ENCODE results near the gene PRDM12.

Gene PRDM12

DNA sequence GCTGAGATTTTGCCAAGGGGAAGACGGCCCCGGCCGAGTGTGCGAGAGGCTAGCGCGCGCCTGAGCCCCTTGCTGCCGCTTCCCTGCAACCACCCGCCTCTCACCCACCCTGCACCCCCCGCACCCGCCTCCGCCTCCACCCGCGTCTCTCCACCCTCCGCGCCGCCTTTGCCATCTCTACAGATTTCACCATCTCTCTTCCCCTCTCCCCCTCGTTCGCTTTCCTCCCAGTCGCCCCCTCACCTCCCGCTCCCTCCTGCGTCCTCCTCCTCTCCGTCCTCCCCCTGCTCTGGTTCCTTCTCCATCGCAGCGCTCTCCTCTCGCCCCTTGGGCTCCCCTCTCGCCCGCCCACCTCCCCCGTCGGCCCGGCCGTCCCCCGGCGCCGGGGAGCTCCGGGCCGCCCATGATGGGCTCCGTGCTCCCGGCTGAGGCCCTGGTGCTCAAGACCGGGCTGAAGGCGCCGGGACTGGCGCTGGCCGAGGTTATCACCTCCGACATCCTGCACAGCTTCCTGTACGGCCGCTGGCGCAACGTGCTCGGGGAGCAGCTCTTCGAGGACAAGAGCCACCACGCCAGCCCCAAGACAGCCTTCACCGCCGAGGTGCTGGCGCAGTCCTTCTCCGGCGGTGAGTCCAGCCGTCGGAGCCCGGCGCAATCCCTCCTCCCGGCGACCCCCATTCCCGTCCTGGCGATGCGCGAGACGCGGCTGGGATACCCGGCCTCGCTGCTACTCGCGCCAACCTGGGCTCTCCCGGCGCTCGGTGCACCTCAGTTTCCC is at the start of gene PRDM12:
PRDM12 (plus strand) TSS at position 344 of the 778 bp plus-strand sequence; CDS start at position 404, 60 bp downstream.
- no peak for DNase-seq

DNA sequence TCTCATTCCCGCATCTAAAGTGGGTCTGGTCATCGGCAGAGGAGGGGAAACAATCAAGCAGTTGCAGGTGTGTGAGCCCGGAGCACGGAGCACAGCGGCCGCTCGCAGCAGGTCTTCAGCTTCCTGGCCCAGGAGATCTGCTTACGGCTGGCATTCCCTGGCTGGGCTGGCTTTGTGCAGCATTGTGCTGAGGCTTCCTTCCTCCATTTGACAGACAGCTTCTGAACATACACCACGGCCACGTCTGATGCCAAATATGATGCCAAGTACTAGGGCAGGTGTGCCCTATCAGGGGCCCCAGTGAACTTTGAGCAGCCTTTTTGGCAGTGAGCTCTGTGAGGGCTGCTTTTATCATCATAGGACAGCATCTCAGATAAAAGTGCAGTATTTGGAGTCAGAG is 47.9 kb upstream of the PRDM12 start:
- no peak for DNase-seq

DNA sequence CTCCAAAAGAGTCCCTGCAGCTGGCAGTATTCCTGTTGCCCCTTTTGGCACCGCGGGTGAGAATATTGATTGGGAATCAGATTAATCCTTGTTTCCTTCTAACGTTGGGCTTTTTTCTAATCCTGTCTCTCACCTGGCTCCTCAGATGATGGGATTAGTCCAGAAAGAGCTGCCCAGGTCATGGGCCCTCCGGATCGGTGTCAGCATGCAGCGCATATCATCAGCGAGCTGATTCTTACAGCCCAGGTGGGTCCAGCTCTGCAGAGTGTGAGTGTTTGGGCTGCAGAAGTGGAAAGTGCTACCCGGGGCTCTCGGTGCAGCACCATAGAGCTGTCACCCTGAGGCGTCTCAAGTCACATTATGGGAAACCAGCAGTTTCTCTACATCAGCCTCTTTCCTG is 40.9 kb upstream of the PRDM12 start:
- DNase-seq: no peak

DNA sequence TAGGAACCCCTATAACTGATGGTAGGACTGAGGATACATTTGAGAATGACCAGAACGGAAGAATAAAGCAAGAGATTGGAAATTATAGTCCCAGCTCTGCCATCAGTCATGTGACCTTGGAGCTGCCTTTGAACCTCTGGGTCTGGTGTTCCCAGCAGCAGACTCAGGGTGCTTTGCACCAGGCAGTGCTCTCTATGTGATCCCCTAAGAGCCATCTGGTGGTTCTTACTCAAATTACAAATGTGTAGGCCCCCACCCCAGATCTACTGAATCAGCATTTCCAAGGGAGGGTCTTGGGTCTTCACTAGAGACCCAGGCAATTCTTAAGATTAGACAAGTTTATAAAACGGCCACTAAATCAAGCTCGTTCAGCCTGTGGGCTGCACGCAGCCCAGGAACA is 40.2 kb upstream of the PRDM12 start:
- DNase-seq: no peak

DNA sequence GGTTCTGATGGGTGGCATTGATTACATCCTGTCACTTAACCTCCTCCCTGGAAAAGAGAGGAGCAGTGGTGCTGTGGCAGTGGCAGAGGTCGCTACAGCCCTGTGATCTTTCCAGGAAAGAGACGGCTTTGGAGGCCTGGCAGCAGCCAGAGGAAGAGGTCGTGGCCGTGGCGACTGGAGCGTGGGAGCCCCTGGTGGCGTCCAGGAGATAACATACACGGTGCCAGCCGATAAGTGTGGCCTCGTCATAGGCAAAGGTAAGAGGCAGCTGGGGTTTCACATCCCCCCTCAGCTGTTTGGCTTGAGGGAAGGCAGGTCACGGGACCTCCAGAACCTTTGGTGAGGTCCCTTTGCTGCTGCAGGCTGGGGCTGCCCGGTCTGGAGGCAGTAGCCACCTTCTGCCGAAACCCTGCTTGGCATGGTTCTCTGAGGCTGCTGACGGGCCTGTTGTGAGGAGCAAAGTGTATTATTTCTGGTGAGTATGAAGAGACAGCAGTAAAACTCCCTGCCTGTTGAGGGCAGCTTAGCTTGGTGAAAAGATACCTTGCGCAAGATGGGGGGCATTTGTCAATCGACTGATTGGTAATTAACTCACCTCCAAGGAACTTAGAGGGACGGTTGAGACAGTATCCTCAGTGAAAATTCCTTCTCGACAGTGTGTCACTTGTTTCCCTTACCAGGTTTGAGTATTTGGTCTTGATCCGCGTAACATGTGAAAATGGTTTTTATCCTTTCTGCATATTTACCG is 38.0 kb upstream of the PRDM12 start:
- DNase-seq: no peak

DNA sequence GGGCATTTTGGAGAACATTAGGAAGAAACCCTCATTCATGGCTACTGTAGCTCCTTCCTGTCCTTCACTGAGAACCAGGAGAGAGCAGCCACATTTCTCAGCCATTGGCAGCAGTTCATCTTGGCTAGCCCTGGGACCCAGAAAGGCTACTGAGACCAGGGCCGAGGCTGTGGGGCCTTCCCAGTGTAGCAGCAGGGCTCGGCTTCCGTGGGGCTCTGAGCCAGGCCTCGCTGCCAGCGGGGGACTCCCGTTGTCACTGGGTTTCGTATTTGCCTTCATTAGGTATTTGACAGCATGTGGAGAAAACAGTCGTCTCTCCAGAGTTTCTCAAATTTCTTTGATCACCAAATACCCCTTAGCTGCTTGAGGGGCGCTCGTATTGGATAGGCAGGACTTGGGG is 37.3 kb upstream of the PRDM12 start:
- no peak for DNase-seq

- no peak for DNase-seq
These were observed 36.2 kb upstream of the PRDM12 start for GRCh38 chr9:130627896-130628792.

DNA sequence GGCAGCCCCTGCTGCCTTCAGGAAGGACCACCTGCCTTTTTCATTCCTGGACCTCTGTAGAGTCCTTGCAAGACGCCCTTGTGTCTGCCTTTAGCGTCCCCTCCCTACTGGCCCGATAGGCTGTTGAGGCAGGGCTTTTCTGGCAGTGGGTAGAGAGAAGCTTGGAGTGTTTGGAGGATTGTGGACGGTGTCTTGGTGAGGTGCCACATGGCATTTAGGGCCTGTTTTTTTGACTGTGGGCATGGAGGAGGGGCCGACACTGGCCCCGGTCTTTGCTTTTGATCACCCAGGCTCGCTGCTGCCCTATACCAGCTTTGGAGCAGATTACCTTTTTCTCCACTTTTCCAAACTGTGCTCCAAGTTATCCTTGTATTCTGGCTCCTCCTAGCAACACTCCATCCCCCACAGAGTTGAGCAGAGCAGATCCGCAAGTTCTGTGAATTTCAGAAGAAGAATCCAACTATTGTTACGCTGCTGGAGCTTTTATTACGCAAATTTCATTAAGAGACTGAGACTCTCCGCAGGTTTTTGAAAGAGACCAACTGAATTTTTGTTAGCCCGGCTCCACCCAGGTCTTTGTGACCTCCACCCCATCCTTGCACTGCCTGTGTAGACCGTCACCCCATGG is 34.8 kb upstream of the PRDM12 start:
- no peak for DNase-seq

DNA sequence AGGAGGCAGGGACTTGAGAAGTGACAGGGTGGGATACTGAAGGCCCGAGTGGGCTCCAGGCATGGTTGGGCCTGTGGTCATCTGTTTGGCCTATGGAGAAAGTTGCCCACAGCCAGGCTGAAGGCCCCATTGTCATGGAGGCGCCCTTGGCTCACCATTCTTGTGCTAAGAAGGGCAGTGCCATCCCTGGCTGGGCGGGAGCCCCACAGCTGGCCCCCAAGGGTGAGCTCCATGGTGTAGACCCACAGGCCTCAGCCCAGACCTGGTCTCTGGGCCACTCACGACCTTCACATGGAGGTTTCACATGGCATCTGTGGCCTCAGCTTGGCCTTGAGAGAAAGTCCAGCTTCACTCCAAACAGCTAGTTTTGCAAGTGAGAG is 34.3 kb upstream of the PRDM12 start:
- no peak for DNase-seq

DNA sequence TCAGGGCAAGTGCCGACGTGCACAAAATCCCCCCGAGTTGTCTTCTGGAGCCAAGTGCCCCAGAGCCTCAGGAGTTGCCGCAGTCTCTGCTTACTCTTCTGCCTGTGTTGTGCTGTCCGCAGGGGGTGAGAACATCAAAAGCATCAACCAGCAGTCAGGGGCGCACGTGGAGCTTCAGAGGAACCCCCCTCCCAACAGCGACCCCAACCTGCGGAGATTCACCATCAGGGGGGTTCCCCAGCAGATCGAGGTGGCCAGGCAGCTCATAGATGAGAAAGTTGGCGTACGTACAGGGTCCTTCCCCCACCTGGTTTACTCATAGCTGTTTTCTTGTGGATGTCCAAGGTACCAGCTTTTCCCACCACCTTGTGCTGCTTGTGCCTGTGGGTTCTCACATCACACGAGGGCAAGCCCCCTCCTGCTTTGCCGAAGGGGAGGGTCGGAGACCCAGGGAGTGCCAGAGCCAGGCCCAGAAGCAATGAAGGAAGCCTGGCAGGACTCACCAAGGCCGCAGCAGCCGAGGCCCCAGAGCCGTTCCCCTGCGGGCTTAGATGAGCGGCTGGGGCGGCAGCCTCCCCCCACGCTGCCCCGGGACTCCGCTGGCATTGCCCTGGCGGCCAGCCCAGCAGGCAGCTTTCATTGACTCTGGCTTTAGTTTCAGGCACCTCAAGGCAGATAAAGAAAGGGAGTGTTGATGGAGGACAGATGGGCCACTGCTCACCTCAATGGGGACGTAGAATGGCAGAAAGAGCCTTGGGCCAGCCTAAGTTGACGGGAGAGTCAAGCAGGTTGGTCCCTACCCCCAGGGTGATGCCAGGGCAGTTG is 33.7 kb upstream of the PRDM12 start:
- no peak for DNase-seq

- no peak for DNase-seq
These were observed 32.9 kb upstream of the PRDM12 start for GRCh38 chr9:130631331-130632080.

DNA sequence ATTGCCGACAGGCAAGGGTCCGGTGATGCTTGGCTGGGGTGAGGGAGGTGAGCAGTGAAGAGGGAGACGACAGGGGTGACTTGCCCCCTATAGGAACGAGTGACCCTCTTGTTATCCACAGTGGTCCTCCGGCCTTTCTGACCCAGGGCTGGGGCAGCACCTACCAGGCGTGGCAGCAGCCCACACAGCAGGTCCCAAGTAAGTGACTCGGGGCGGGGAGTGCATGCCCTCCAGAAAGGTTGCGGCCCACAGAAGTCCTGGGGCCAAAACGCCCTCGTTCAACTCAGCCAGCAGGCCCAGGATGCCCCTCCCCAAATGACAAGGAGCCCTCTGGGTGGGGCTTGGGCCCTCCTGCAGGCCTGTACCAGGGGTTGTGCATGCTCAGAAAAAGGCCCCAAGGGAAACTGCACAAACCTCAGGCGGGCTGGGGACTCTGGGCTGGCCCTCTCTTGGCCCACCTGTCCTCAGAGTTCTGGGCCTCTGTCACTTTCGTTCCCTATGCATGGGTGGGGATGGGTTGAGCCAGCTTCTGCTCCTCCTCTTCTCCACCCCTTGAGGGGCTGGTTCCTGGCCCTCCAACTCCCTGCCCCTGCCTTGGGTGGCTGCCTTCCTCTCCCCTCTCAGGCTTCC is 32.2 kb upstream of the PRDM12 start:
- DNase-seq: no peak

DNA sequence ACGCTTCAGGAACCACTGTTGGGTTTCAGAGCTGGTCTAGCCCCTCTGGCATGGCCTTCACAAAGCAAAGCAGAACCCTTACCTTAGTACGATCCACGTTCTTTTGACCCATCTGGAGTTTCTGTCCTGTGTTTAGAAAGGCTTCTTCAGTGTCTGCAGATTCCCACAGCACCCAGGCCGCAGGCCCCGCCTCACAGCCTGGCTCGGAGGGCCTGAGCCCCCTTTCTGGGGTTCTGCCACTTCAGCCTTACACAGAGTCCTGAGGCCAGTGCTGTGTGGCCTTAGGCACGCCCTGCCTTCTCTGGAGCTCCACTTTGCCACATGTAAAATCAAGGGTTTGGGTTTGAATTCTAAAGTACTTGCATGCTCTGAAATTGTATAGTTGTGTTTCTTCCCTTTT is 31.6 kb upstream of the PRDM12 start:
- no peak for DNase-seq

DNA sequence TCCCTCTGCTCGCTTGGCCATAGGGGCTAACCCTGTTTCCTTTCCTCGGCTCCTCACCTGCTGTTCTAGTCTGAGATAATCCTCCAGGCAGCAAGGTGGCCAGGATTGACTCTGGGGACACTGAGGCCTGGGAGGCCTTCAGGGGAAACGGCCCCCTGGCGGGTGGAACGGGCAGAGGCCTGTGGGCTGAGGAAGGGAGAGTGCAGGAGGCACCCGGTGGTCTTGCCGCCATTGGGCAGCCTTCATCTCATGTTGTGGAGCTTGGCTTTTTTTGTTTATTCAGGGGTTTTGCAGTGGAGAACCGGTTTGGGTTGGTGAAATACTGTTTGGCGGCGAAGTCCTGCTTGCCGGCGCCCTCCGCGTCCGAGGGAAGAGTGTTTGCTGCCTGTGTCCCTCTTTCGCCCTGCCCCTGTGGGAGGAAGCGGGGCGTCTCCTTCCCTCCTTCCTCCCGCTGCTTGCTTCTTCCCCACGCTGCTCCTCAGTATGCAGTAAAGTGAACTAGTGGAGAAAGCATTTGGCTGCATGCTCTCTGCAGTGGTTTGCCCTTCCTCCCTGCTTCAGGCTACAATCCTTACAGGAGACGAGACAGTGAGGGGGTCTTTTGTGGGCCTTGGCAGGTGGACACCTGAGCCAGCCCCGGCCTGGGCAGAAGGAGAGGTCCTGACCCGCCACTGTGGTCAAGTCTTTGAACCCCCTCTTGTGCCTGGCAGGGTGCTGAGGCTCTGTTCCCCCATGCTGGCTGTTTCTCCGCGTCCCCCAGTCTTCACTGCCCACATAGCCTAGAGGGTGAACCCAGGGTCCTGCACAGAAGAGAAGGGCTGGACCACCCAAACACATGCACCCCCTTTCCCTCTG is 30.8 kb upstream of the PRDM12 start:
- no peak for DNase-seq

- DNase-seq: no peak
These were observed 30.1 kb upstream of the PRDM12 start for GRCh38 chr9:130634191-130634768.

GRCh38 chr9:130634801-130635200 is 29.6 kb upstream of the PRDM12 start:
- DNase-seq: no peak

GRCh38 chr9:130635306-130635705 is 29.1 kb upstream of the PRDM12 start:
- no peak for DNase-seq

DNA sequence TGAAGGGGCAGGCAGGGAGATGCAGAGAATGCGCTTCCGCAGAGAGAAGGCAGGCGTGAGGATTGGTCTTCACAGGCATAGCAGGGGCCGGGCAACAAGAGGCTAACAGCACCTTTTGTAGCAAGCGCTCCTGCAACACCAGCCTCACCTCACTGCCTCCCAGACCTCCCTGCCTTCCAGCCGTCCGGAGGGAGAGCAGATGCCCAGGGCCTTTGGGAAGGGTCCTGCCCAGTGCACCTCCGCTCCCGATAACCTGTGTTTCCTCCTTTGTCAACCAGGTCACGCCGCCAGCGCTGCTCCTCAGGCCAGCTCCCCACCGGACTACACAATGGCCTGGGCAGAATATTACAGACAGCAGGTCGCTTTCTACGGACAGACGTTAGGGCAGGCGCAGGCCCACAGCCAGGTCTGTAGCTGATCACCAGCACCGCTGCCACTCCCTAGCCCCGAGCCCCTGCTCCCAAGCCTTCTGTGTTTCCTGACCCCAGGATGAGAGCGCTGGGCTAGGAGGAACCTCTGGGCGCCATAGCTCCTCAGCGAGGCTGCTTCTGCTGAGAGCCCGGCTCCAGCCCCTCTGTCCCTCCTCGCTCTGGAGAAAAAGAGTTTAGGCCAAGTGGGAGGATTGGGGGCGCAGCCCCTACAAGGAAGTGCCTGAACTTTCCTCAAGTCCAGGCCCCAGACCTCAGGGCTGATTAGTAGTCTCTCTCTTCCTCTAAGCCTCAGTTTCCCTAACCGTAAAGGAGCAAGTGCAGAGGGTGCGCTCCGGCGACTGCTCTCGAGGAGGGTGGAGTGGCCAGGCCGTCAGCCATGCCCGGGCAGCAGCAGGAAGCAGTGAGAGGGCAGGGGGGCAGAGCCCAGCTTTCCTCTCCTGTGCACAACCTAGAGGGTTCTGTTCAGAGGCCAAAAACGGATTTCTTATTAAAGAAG is 28.4 kb upstream of the PRDM12 start:
- DNase-seq: no peak

Data from NCI-H1417 treated with DMSO at 0.1 percent for 48 hours (cell line).